HG02763 (cell line): Measurements from ENCODE around the gene GIPC3.
A peak's percentile ranks its signal among the peaks of the same experiment; 100 is the strongest.
"Not testable (repeated sequence)": the region's sequence is repeated elsewhere in the genome, so short reads cannot be mapped to it uniquely, and the experiment has no call there.

Experiments used
- ATAC-seq: cut with Tn5 transposase; IDR thresholded peaks from one replicate; pipeline ENCODE4 v1.9.1; 2021; ENCODE audit warnings: mild to moderate bottlenecking, moderate library complexity; ENCODE audit not compliant: unreplicated experiment

Gene GIPC3

GRCh38 chr19:3550947-3551791 lies 34.1 kb upstream of the GIPC3 start:
- ATAC-seq: no peak

- ATAC-seq: no peak
These were observed 33.5 kb upstream of the GIPC3 start for GRCh38 chr19:3551792-3552095.

DNA sequence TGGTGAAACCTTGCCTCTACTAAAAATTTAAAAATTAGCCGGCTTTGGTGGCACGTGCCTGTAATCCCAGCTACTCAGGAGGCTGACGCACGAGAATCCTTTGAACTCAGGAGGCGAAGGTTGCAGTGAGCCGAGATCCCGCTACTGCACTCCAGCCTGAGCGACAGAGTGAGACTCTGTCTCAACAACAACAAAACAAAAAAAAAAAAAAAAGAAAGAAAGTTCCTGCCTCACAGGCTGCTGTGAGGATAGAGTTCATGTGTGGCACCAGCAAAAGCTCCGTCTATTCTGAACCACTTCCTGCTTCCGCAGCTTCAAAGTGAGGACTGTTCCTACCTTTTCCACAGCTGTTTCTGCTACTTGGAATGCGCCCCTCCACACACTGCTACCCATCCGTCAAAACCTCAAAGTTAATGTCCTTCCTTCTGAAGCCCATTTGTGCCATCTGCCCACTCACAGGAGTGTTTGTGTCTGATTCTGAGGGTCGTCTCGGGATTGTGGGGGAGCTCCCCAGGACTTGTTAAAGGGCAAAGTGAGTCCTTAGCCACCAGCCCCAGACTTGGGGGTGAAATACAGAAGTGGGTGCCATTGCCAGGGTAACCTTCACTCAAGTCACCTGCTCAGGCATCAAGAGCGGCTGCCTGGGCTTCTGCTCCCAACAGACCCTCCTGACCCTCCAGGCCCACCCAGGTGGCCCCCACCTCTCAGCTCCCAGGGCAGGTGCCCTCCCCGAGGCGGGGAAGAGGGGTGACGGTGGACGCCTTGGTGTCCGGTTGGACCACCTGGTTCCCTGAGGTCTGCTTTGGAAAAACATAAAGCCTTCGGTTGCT lies 30.8 kb upstream of the GIPC3 start:
- ATAC-seq: no peak

DNA sequence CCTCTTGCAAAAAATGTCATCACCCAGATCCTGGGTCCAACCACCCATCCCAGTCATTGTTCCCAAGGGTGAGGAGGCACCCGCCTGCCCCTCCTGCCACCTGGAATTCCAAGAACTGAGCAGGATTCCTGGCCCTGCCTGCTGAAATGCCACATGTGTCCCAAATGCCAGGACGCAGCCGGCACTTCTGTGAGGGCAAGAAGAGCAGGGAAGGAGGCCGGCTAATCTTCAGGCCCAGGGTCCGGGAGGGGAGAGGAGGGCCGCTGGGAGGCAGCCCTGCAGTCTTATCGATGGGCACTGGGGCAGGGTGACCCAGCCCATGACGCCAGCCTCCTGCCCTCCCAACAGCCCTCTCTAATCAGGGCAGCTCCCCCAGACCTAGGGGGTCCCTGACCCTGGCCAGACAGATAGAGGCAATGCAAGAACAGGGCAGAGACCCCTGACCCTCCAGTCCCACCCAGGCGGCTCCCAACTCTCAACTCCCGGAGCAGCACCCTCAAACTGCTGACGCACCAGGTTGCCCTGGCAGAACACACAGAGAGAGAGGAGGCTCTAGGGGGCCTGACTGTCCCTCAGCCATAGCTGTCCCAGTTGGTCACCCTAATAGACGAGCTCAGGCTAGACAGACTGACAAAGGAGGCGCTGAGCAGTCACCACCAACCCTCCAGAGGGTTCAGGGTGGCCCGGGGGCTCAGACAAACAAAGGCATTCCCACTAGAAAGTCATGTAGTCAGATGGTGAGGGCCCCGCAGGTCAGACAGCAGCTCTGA lies 29.4 kb upstream of the GIPC3 start:
- ATAC-seq: no peak

DNA sequence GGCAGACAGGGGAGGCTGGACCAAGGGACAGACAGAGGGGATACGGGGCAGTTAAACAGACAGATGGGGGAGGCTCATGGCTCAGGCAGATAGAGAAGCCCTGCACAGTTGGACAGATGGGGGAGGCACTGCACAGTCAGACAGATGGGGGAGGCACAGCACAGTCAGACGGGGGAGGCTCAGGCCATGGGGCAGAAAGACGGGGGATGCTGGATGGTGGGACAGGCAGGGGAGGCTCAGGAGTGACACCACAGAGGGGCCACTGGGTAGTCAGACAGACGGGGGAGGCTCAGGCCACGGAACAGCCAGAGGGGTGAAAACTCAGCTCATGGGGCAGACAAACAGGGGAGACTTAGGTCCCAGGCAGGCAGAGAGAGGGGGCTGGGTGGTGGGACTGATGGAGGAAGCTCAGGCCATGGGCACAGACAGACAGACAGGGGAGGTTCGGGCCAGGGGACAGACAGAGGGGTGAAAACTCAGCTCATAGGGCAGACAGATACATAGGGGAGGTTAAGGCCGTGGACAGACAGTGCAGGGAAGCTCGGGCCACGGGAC lies 28.8 kb upstream of the GIPC3 start:
- ATAC-seq: no peak

DNA sequence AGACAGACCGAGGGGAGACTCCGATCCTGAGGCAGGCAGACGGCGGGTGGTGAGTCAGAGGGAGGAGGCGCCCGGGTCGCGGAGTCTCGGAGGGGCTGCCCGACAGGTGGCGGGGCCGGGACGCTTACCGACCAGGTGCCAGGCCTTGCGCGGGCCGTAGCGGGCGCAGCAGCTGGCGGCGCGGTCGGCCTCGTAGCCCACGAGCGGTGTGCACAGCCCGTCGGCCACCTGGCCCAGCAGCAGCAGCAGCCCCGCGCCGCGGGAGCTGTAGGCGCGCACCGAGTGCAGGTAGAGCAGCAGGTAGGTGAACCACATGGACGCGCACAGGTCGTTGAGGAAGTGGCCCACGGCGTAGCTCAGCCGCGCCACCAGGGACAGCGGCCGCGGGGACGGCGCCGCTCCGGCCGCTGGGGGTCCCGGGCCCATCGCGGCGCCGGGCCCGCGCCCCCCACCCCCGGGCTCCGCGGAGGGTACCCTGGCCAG lies 28.3 kb upstream of the GIPC3 start:
- ATAC-seq: peak; percentile 26

DNA sequence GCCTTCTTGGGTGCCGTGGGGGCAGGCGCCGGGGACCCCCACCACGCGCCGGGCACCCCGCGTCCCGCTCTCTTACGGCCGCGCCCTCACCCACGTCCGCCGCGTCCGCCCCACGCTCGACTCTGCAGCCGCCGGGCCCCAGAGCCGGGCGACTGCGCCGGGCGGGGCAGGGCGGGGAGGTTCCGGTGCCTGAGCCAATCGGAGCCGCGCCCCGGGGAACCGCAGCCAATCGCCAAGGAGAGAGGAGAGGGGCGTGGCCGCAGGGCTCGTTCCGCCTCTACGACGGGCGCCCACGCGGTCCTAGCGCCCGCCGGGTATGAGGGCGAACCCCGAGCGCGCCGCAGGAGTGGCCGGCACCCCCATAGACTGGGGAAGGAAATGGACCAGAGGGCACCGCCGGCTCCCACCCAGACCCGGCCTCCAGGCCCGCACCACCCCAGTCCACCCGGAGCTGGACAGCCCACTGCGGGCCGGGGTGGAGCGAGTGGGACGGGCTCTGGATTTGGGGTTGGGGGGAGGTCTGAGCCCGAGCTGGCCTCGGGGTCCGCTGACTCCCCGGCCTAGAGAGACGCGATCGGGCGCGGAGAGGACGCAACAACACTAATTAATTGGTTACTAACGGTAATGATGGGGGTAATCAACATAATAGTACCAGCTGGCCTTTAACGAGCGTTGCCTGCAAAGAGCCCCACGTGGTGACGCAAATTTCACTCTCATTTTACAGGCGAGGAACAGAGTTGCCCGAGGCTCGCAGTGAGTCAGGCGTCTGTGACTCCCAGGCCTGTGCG lies 27.6 kb upstream of the GIPC3 start, which contains the start of gene MFSD12:
TSS of gene MFSD12 (minus strand) at position 126 of the 788 bp plus-strand sequence. CDS start 183 bp downstream, outside the sequence.
- peak; percentile 82 for ATAC-seq

GRCh38 chr19:3563709-3564524 lies 21.4 kb upstream of the GIPC3 start:
- ATAC-seq: no peak

DNA sequence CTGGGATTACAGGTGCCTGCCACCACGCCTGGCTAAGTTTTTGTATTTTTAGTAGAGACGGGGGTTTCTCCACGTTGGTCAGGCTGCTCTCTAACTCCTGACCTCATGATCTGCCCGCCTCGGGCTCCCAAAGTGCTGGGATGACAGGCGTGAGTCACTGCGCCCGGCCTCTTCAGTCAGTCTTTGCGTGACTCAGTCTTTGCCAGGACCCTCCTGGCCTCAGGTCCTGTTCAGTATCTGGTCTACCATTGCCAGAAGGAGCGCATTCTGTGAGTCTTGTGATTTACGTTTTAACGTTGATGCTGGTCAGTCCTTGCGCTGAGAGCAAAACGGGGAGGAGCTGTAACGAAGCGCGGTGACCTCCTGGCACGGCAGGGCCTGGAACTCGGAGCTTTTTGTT lies 20.1 kb upstream of the GIPC3 start:
- no peak for ATAC-seq

GRCh38 chr19:3570042-3570441 lies 15.2 kb upstream of the GIPC3 start:
- not testable (repeated sequence) for ATAC-seq

DNA sequence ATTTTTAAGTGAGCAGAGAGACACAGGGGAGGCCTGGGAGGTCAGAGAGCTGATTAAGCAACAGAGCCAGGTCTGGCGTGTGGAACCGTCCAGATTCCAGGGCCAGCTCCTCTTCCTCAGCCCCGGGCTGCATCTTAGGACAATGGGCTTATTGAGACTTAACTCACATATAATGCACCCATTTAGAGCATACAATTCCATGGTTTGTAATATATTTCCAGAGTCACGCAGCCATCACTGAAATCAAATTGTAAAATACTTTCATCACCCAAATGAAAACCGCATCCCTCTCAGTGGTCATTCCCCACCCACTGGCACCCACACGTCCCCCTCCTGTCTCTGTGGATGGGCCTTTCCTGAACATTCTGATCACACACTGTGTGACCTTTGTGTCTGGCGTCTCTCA lies 14.7 kb upstream of the GIPC3 start:
- ATAC-seq: no peak

DNA sequence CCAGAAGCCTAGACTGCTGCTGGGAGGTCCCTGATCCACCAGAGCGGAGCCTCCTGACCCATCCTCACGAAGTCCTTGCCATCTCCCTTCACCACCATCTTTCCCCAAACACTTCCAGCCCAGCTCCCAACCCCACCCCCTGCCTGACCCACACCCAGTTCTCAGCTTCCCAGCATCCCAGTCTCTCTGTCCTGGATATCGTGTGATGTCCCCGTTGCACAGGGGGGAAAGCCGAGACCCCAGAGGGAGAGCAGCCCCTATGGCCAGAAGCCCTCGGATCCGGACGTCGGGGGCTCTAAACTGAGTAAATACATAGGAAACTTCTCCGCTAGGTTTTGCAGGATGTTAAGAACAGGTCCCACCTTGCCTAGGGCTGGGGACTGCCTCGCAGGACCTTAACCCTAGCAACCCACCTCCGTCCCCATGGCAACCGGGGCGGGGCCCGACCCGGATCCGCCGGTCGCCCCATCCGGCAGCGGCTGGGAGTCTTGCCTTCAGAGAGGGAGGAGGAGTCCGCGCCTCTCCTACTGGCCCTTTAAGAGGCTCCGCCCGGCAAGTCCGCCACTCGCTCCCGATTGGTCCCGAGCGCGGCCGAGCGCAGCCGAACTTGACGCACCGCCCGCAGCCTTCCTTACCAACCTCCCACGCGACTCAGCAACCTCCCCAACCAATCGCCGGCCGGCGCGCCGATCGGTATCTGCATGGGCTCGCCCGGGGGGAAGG lies 13.0 kb upstream of the GIPC3 start:
- peak; percentile 91 for ATAC-seq

GRCh38 chr19:3572855-3573161 lies 12.5 kb upstream of the GIPC3 start, which contains the start of gene HMG20B:
HMG20B (plus strand) TSS chr19:3572944; CDS start chr19:3573310, 366 bp downstream.
- no peak for ATAC-seq

GRCh38 chr19:3573162-3573857 lies 12.0 kb upstream of the GIPC3 start:
- peak; percentile 2 for ATAC-seq

DNA sequence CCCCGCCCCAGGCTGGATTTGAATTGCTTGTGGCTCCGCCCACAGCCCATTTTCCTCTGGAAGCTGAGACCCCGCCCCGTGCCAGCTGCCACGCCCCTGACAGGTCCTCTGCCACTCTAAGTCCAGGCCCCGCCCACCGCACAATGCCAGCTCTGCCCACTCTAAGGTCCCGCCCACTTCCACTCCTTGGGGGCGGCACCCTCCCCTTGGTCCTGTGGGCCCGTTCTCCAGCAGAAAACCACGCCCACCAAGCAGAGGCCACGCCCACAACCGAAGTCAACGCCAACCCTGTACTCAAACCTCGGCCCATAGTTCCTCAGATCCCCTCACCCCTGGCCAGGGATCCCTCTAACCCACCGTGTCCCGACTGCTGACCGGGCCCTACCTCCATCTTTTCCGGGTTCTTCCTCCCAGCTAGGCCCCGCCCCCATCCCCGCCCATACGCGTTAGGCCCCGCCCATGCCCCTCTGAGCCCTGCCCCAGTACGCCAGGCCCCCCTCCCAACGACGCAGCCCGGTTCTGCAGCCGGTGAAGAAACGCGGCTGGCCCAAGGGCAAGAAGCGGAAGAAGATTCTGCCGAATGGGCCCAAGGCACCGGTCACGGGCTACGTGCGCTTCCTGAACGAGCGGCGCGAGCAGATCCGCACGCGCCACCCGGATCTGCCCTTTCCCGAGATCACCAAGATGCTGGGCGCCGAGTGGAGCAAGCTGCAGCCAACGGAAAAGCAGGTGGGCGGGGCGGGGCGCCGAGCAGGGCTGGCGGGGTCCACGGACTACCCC lies 11.2 kb upstream of the GIPC3 start:
- no peak for ATAC-seq

DNA sequence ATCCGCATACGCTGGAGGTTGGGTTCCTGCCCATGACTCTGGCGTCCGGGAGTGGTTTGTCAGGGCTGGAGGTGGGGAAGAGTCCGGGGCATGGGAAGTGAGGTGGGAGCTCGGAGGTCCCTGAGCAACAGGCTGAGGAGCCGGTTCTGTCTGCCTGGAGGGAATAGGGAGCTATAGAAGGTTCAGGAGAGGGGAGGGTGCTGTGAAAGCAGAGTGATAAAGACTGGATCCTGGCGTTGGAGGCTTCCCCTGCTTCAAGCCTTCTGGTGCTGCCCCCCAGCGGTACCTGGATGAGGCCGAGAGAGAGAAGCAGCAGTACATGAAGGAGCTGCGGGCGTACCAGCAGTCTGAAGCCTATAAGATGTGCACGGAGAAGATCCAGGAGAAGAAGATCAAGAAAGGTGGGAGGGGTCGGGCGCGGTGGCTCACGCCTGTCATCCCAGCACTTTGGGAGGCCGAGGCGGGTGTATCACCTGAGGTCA lies 10.0 kb upstream of the GIPC3 start:
- ATAC-seq: no peak
